Fibroblast of pulmonary artery (primary cell): ENCODE data around the gene RRAGA.

Source experiments
- DNase-seq: peaks from one replicate; pipeline ENCODE4 v3.0.0-alpha.2; 2010; ENCODE audit warnings: low read depth
- H3K4me3 ChIP-seq: replicated peaks from 2 replicates; pipeline ENCODE4 v1.5.1; 2011; ENCODE audit warnings: low read depth, mild to moderate bottlenecking, control low read depth, low read length, moderate library complexity
- CTCF ChIP-seq: IDR thresholded peaks from 2 replicates; pipeline ENCODE4 v1.5.1; 2011; ENCODE audit warnings: mild to moderate bottlenecking, control low read depth, low read length, inconsistent platforms; ENCODE audit errors: missing control alignments

RRAGA gene

GRCh38 chr9:19036611-19037010 lies 12.6 kb upstream of the RRAGA start:
- no peak overlapping the region for H3K4me3 ChIP-seq
- TF ChIP-seq CTCF, result no peak
- no peak for DNase-seq

GRCh38 chr9:19049917-19050636 lies 850 bp downstream of the RRAGA start:
- no peak for TF ChIP-seq CTCF
- DNase-seq, result peak; percentile 46
- peak overlapping the region; percentile 91 for H3K4me3 ChIP-seq

GRCh38 chr9:19050637-19051591 lies 1.7 kb downstream of the RRAGA start:
- DNase-seq, result no peak
- peak overlapping the region; percentile 91 for H3K4me3 ChIP-seq
- no peak for TF ChIP-seq CTCF

DNA sequence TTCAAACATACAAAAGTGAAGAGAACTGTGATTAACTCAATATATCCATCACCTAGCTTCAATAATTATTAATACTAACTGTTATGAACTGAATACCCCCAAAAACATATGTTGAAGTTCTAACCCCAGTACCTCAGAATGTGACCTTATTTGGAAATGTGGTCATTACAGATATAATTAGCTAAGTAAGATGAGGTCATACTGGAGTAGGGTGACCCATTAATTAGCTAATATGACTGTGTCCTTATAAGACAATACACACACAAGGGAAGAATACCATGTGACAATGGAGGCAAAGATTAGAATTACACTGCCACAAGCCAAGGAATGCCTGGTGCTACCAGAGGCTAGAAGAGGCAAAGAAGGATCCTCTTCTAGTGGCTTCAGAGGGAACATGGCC lies 7.8 kb downstream of the RRAGA start:
- H3K4me3 ChIP-seq, result no peak overlapping the region
- DNase-seq, result no peak
- no peak for TF ChIP-seq CTCF

GRCh38 chr9:19074229-19074628 lies 25.0 kb downstream of the RRAGA start:
- H3K4me3 ChIP-seq, result no peak overlapping the region
- DNase-seq, result no peak
- TF ChIP-seq CTCF, result no peak

GRCh38 chr9:19074836-19075235 lies 25.6 kb downstream of the RRAGA start:
- H3K4me3 ChIP-seq, result no peak overlapping the region
- DNase-seq, result no peak
- no peak for TF ChIP-seq CTCF
